ENCODE measurements around the gene MTFR2.
"Not testable (repeated sequence)": the region's sequence is repeated elsewhere in the genome, so short reads cannot be mapped to it uniquely, and the experiment has no call there.

MTFR2 gene

DNA sequence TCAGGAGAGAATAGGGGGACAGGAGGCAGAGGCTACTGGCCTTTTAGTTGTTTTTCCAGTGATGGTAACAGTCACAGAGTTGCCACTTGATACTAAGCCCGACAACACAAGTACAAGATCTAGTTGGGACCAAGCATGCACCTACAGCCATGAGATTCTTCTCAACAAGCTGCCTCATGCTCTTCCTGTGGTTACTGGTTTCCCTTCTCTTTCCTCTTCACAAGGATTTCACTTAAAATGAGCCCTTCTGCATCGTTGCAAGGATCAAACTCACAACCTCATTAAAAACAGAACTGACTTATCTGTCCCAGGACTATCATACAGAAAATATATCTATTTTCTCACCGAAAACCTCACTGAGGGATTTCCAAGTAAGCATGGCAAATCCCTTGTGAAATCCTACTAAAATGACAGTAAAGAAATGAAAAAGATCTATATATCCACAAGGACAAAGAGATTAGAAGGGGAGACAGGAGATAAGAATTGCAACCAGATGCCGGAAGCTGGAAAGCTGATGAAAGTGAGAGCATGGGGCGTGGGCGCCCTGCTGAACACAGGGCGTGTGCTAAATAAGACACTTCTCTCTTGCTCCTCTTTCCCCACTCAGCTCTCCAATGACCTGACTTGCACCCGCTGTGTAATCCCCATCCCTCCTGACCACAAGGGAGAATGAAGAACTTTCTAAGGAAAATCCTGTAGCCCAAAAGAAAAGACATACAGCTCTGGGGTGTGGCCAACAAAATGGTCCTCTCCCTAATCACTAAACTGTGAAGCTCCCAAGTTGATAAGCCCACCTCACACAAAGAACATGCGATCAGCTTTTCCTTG is 13.4 kb downstream of the MTFR2 start:
- Histone ChIP-seq H3K4me1 (ENCODE audit: control insufficient read depth, insufficient read depth, low read length, poor library complexity, severe bottlenecking) (no peaks in the 10 kb centered on the region), H3K27me3 (replicated peaks; ENCODE audit: control insufficient read depth, insufficient read depth, low read length, poor library complexity, severe bottlenecking) (no peaks in the 10 kb centered on the region), H3K36me3 (ENCODE audit: control insufficient read depth, insufficient read depth, low read length) (no peaks in the 10 kb centered on the region), H3K4me3 (ENCODE audit: insufficient read depth, low read depth, low read length, poor library complexity, severe bottlenecking) (no peak overlapping the region), H3K27ac (ENCODE audit: insufficient read depth, low read length, poor library complexity, severe bottlenecking) (no peak overlapping the region), H3K9me3 (ENCODE audit: control insufficient read depth, low read length) (no peaks in the 10 kb centered on the region)
- DNase-seq: no peak

DNA sequence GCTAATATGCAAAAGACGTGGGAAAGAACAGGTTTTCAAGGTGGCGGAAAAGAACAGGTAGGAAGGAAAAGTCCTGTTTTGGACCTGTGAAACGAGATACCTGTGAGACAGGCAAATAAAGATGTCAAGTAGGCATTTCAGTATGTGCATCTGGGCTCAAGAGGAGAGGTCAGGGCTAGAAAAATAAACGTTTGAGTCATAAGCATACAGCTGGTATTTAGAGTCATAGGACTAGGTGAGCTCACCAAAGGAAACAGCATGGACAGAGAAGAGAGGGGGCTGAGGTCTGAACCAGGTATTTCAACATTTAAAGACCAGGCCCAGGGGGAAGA is 14.9 kb downstream of the MTFR2 start:
- no peaks in the 10 kb centered on the region for H3K4me1 ChIP-seq (ENCODE audit: control insufficient read depth, insufficient read depth, low read length, poor library complexity, severe bottlenecking)
- no peaks in the 10 kb centered on the region for H3K9me3 ChIP-seq (ENCODE audit: control insufficient read depth, low read length)
- no peak overlapping the region for H3K27ac ChIP-seq (ENCODE audit: insufficient read depth, low read length, poor library complexity, severe bottlenecking)
- no peak for DNase-seq
- H3K4me3 ChIP-seq (ENCODE audit: insufficient read depth, low read depth, low read length, poor library complexity, severe bottlenecking): no peak overlapping the region
- H3K36me3 ChIP-seq (ENCODE audit: control insufficient read depth, insufficient read depth, low read length): no peaks in the 10 kb centered on the region
- H3K27me3 ChIP-seq (replicated peaks; ENCODE audit: control insufficient read depth, insufficient read depth, low read length, poor library complexity, severe bottlenecking): no peaks in the 10 kb centered on the region

DNA sequence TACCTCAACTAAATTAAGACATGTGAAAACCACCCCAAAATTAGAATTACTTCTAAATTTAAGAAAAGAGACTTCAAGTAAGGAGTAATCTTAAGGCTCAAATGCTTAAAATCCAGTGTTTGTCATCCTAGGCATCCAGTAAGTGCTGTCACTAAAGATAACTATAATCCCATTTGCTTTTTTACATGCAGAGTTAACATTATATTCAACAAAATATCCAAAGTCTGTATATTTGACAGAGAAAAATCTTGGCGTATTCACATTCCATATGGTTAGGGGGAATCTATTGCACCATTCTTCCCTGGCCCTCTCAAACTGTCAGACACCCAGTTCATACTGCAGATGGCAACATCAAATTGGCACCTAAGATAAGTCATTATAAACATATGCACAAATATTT is 17.4 kb downstream of the MTFR2 start:
- no peaks in the 10 kb centered on the region for H3K27me3 ChIP-seq (replicated peaks; ENCODE audit: control insufficient read depth, insufficient read depth, low read length, poor library complexity, severe bottlenecking)
- no peak overlapping the region for H3K4me3 ChIP-seq (ENCODE audit: insufficient read depth, low read depth, low read length, poor library complexity, severe bottlenecking)
- no peak overlapping the region for H3K27ac ChIP-seq (ENCODE audit: insufficient read depth, low read length, poor library complexity, severe bottlenecking)
- H3K4me1 ChIP-seq (ENCODE audit: control insufficient read depth, insufficient read depth, low read length, poor library complexity, severe bottlenecking): no peaks in the 10 kb centered on the region
- no peaks in the 10 kb centered on the region for H3K36me3 ChIP-seq (ENCODE audit: control insufficient read depth, insufficient read depth, low read length)
- no peaks in the 10 kb centered on the region for H3K9me3 ChIP-seq (ENCODE audit: control insufficient read depth, low read length)
- no peak for DNase-seq

DNA sequence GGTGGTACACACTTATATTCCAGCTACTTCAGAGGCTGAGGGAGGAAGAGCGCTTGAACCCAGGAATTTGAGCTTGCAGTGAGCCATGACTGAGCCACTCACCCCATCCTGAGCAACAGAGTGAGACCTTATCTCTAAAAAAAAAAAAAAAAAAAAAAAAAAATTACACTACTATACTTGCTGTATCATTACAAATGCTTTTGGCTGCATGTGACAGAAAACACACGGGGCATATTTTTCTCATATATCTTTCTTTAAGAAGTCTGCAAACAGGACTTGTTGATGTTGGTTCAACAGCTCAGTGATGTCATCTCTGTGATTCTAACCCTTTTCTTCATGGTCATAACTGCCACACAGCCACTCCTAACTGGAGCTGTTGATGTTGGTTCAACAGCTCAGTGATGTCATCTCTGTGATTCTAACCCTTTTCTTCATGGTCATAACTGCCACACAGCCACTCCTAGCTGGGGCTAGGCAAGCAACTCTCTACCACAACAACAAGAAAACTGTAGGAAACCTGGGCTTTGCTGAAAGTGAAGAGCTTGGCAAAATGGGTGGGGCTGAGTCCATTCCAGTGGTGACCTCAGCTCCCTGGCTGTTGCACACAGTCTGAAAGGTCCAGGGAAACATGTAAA is 19.8 kb downstream of the MTFR2 start:
- Histone ChIP-seq H3K36me3 (ENCODE audit: control insufficient read depth, insufficient read depth, low read length) (no peaks in the 10 kb centered on the region), H3K27me3 (replicated peaks; ENCODE audit: control insufficient read depth, insufficient read depth, low read length, poor library complexity, severe bottlenecking) (no peaks in the 10 kb centered on the region), H3K27ac (ENCODE audit: insufficient read depth, low read length, poor library complexity, severe bottlenecking) (no peak overlapping the region), H3K4me3 (ENCODE audit: insufficient read depth, low read depth, low read length, poor library complexity, severe bottlenecking) (no peak overlapping the region), H3K9me3 (ENCODE audit: control insufficient read depth, low read length) (no peaks in the 10 kb centered on the region), H3K4me1 (ENCODE audit: control insufficient read depth, insufficient read depth, low read length, poor library complexity, severe bottlenecking) (no peaks in the 10 kb centered on the region)
- no peak for DNase-seq

DNA sequence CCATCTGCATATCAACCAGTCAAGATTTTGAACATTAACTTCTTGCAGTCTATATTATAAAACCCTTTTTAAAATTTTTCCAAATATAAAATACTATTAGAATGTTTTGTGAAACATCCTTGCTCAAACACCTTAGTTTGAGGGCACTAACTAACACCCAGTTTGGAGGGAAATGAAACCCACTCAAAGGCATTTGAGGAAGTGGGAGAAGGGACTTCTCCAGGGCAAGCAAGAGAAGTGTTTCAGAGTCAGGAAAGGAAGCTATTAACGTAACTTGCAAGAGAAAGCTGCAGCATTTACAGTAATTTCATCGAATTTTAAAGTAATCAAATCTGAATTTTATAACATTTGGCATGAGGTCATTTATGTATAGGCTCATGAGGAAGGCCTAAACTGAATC is 21.3 kb downstream of the MTFR2 start:
- no peak for DNase-seq
- Histone ChIP-seq H3K27ac (ENCODE audit: insufficient read depth, low read length, poor library complexity, severe bottlenecking) (no peak overlapping the region), H3K4me3 (ENCODE audit: insufficient read depth, low read depth, low read length, poor library complexity, severe bottlenecking) (no peak overlapping the region)

DNA sequence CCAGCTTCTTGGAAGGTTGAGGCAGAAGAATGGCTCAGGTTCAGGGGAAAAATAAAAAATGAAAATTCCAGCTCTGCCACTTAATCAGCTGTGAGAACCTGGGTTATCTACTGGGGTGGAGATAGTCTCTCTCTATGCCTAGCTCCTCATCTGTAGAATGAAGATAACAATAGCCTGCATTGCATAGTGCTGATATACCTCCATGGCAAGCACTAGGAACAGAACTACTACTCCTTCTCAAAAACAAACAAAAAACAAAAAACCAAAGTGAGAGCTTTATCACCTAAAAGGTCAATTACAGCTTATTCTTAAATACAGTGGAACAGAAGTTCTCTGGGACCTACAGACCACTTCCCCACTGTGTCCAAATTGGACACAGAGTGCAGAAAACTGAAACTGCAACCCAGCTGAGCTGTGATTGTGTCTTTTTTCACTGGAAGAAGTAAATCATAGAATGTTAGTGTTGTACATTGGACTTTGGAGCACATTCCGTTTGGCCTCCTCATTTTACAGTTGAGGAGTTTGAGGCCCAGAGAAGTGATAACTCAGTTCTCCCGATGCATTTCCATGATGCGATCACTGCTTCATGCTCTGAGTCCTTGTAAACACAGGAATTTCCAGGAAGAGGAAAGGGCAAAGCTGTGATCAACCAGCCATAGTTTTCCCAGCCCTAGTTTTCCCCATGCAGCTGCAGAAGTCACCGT is 23.3 kb downstream of the MTFR2 start:
- no peak overlapping the region for H3K27ac ChIP-seq (ENCODE audit: insufficient read depth, low read length, poor library complexity, severe bottlenecking)
- H3K36me3 ChIP-seq (ENCODE audit: control insufficient read depth, insufficient read depth, low read length): no peaks in the 10 kb centered on the region
- H3K9me3 ChIP-seq (ENCODE audit: control insufficient read depth, low read length): no peaks in the 10 kb centered on the region
- peak overlapping the region; percentile 19 for H3K4me3 ChIP-seq (ENCODE audit: insufficient read depth, low read depth, low read length, poor library complexity, severe bottlenecking)
- no peaks in the 10 kb centered on the region for H3K4me1 ChIP-seq (ENCODE audit: control insufficient read depth, insufficient read depth, low read length, poor library complexity, severe bottlenecking)
- no peaks in the 10 kb centered on the region for H3K27me3 ChIP-seq (replicated peaks; ENCODE audit: control insufficient read depth, insufficient read depth, low read length, poor library complexity, severe bottlenecking)
- DNase-seq: no peak

More for the DNA sequence above, 21.3 kb downstream of the MTFR2 start:
- no peaks in the 10 kb centered on the region for H3K27me3 ChIP-seq (replicated peaks; ENCODE audit: control insufficient read depth, insufficient read depth, low read length, poor library complexity, severe bottlenecking)
- no peaks in the 10 kb centered on the region for H3K9me3 ChIP-seq (ENCODE audit: control insufficient read depth, low read length)
- H3K4me1 ChIP-seq (ENCODE audit: control insufficient read depth, insufficient read depth, low read length, poor library complexity, severe bottlenecking): no peaks in the 10 kb centered on the region
- H3K36me3 ChIP-seq (ENCODE audit: control insufficient read depth, insufficient read depth, low read length): no peaks in the 10 kb centered on the region

DNA sequence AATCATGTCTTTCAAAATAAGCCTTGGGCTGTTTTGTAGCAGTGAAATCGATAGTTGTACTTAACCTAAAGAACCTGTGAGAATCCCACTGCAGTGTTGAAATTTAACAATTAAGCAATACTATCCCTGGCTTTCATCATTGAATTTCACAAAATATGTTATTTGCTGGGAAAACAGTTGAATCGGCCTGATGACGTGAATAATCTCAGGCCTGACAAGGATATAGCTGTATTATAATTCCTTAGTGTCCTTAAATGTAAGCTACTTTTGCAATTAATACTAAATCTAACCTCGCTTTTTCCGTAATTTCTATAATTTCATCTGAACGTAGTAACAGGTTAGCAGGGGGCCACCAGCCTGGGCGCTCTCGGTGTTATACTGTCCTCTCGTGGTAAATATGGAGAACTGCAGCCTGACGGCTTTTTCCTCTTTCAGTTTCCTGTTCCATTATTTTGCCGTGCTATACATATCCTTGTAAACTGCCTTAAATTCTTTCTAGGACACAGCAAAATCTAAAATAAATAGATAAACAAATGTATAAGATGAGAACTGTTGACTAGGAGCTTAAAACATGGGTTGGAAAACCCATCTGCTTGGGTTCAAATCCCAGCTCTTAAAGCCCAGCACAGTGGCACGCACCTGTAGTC is 24.0 kb downstream of the MTFR2 start:
- Histone ChIP-seq H3K27me3 (replicated peaks; ENCODE audit: control insufficient read depth, insufficient read depth, low read length, poor library complexity, severe bottlenecking) (no peaks in the 10 kb centered on the region), H3K36me3 (ENCODE audit: control insufficient read depth, insufficient read depth, low read length) (no peaks in the 10 kb centered on the region), H3K4me1 (ENCODE audit: control insufficient read depth, insufficient read depth, low read length, poor library complexity, severe bottlenecking) (no peaks in the 10 kb centered on the region), H3K27ac (ENCODE audit: insufficient read depth, low read length, poor library complexity, severe bottlenecking) (no peak overlapping the region), H3K4me3 (ENCODE audit: insufficient read depth, low read depth, low read length, poor library complexity, severe bottlenecking) (peak overlapping the region; percentile 19), H3K9me3 (ENCODE audit: control insufficient read depth, low read length) (no peaks in the 10 kb centered on the region)
- peak; percentile 2 to 39 (median 14) for DNase-seq

DNA sequence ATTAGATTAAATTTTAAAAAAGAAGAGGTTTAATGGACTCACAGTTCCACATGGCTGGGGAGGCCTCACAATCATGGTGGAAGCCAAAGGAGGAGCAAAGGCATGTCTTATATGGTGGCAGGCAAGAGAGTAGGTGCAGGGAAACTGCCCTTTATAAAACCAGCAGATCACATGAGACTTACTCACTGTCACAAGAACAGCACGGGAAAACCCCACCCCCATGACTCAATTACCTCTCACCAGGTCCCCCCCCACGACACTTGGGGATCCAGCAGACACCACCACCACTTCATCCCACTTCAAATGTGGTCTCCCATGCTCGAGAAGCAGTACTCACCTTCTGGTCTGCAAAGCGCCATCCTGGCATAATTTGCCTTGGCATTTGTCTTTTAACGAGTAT is 24.6 kb downstream of the MTFR2 start:
- Histone ChIP-seq H3K27me3 (replicated peaks; ENCODE audit: control insufficient read depth, insufficient read depth, low read length, poor library complexity, severe bottlenecking) (no peaks in the 10 kb centered on the region), H3K9me3 (ENCODE audit: control insufficient read depth, low read length) (no peaks in the 10 kb centered on the region), H3K36me3 (ENCODE audit: control insufficient read depth, insufficient read depth, low read length) (no peaks in the 10 kb centered on the region), H3K4me1 (ENCODE audit: control insufficient read depth, insufficient read depth, low read length, poor library complexity, severe bottlenecking) (no peaks in the 10 kb centered on the region), H3K27ac (ENCODE audit: insufficient read depth, low read length, poor library complexity, severe bottlenecking) (no peak overlapping the region), H3K4me3 (ENCODE audit: insufficient read depth, low read depth, low read length, poor library complexity, severe bottlenecking) (no peak overlapping the region)
- peak in 1 of 3 donors; percentile 3 for DNase-seq

DNA sequence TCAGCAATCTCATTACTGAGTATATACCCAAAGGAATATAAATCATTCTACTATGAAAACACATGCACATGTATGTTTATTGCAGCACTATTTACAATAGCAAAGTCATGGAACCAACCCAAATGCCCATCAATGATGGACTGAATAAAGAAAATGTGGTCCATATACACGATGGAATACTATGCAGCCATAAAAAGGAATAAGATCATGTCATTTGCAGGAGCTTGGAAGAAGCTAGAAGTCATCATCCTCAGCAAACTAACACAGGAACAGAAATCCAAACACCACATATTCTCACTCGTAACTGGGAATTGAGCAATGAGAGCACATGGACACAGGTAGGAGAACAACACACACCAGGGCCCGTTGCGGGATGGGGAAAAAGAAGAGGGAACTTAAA is 25.1 kb downstream of the MTFR2 start:
- not testable (repeated sequence) for H3K27ac ChIP-seq (ENCODE audit: insufficient read depth, low read length, poor library complexity, severe bottlenecking); H3K4me1 ChIP-seq (ENCODE audit: control insufficient read depth, insufficient read depth, low read length, poor library complexity, severe bottlenecking); H3K36me3 ChIP-seq (ENCODE audit: control insufficient read depth, insufficient read depth, low read length); H3K4me3 ChIP-seq (ENCODE audit: insufficient read depth, low read depth, low read length, poor library complexity, severe bottlenecking); H3K27me3 ChIP-seq (replicated peaks; ENCODE audit: control insufficient read depth, insufficient read depth, low read length, poor library complexity, severe bottlenecking); H3K9me3 ChIP-seq (ENCODE audit: control insufficient read depth, low read length); DNase-seq
